HepG2 (cell line): ENCODE measurements around the gene GPS1. TPM values are rescaled to one million over a fixed set of nuclear protein-coding genes. Genes with fewer than 3 reads are reported as not detected.

Source experiments
- CBFB ChIP-seq: sonication (generic); formaldehyde crosslinking; IDR thresholded peaks from 2 replicates; pipeline ENCODE4 v1.4.0; 2020; ENCODE audit warnings: missing genetic modification reagents
- ETS1 ChIP-seq: sonication (generic); formaldehyde crosslinking; IDR thresholded peaks from 2 replicates; pipeline ENCODE4 v1.4.0; 2020; ENCODE audit warnings: missing genetic modification reagents
- FOSL2 ChIP-seq: sonication (generic); formaldehyde crosslinking; IDR thresholded peaks from 2 replicates; pipeline ENCODE4 v1.4.0; 2020; ENCODE audit warnings: missing genetic modification reagents
- HMG20B ChIP-seq: conservative IDR thresholded peaks from 2 replicates; pipeline ENCODE4 v1.6.1; 2016; ENCODE audit warnings: missing genetic modification reagents, missing compliant biosample characterization
- ISL2 ChIP-seq: sonication (generic); formaldehyde crosslinking; IDR thresholded peaks from 2 replicates; pipeline ENCODE4 v1.5.0; 2020; ENCODE audit warnings: missing genetic modification reagents
- KMT2B ChIP-seq: IDR thresholded peaks from 2 replicates; pipeline ENCODE4 v1.6.1; 2016; ENCODE audit warnings: missing genetic modification reagents, missing compliant biosample characterization
- MBD4 ChIP-seq: IDR thresholded peaks from 2 replicates; pipeline ENCODE4 v1.6.1; 2012; ENCODE audit warnings: low read length, inconsistent platforms, borderline replicate concordance
- MXI1 ChIP-seq: IDR thresholded peaks from 3 replicates; pipeline ENCODE4 v1.6.1; 2012; ENCODE audit warnings: low read depth, low read length, inconsistent platforms, borderline replicate concordance
- NFYB ChIP-seq: sonication (generic); formaldehyde crosslinking; IDR thresholded peaks from 2 replicates; pipeline ENCODE4 v1.4.0; 2020; ENCODE audit warnings: missing genetic modification reagents
- SNAPC4 ChIP-seq: sonication (generic); formaldehyde crosslinking; IDR thresholded peaks from 2 replicates; pipeline ENCODE4 v1.4.0; 2020; ENCODE audit warnings: mild to moderate bottlenecking, missing genetic modification reagents
- TMF1 ChIP-seq: sonication (generic); formaldehyde crosslinking; IDR thresholded peaks from 2 replicates; pipeline ENCODE4 v1.8.1; 2022; ENCODE audit warnings: low read depth, missing genetic modification reagents
- ZC3H4 ChIP-seq: sonication (generic); formaldehyde crosslinking; IDR thresholded peaks from 2 replicates; pipeline ENCODE4 v1.4.0; 2020; ENCODE audit warnings: missing genetic modification reagents, borderline replicate concordance
- ZNF496 ChIP-seq: sonication (generic); formaldehyde crosslinking; IDR thresholded peaks from 2 replicates; pipeline ENCODE4 v1.8.1; 2023; ENCODE audit warnings: mild to moderate bottlenecking, moderate library complexity, missing genetic modification reagents; ENCODE audit not compliant: insufficient replicate concordance
- ZNF660 ChIP-seq: sonication (generic); formaldehyde crosslinking; IDR thresholded peaks from 2 replicates; pipeline ENCODE4 v1.5.1; 2020; ENCODE audit warnings: mild to moderate bottlenecking, low read depth, missing genetic modification reagents, borderline replicate concordance
- polyA plus RNA-seq, 8 experiments: library from polyadenylated mRNA; depleted of rRNA in 3 of 8; stranded (reverse) in 7 of 8; unstranded in 1 of 8; fragments of >200 nt; fragmentation: Illumina TruSeq in 4 of 8; extraction: Trizol in 4 of 8; gene quantifications; 2 replicates each; pipeline versions ENCODE4 v1.2.1 to v1.2.3, GENCODE V29; 2011 to 2016; ENCODE audit warnings: low read depth in 4 of 8, missing spikeins in 1 of 8, mixed read lengths in 1 of 8; ENCODE audit not compliant: insufficient read depth in 1 of 8
- total RNA-seq, 5 experiments: library from RNA; depleted of rRNA; stranded (reverse); fragments of >200 nt; fragmentation: Illumina TruSeq; extraction: Trizol; gene quantifications; 2 replicates each; pipeline ENCODE4 v1.2.3, GENCODE V29; 2016; ENCODE audit warnings: low read depth in 1 of 5
- TF ChIP-seq, protein P1 (sequence below): sonication (generic); formaldehyde crosslinking; IDR thresholded peaks from 2 replicates; pipeline ENCODE4 v1.8.1; 2023; ENCODE audit warnings: mild to moderate bottlenecking, moderate library complexity, missing genetic modification reagents
- TF ChIP-seq, protein P2 (sequence below): sonication (generic); formaldehyde crosslinking; conservative IDR thresholded peaks from 2 replicates; pipeline ENCODE4 v1.5.0; 2020; ENCODE audit warnings: missing genetic modification reagents
- TF ChIP-seq, protein P3 (sequence below): sonication (generic); formaldehyde crosslinking; IDR thresholded peaks from 2 replicates; pipeline ENCODE4 v1.8.1; 2022; ENCODE audit warnings: mild to moderate bottlenecking, missing genetic modification reagents
- TF ChIP-seq, protein P4 (sequence below): sonication (generic); formaldehyde crosslinking; IDR thresholded peaks from 2 replicates; pipeline ENCODE4 v1.5.0; 2020; ENCODE audit warnings: mild to moderate bottlenecking, missing genetic modification reagents

GPS1 gene
- total and polyA plus RNA-seq, 2 of the 13 experiments (the other 11 are each of a cell fraction or from before 2014, with no cell fraction given), result 124 to 128 TPM

DNA sequence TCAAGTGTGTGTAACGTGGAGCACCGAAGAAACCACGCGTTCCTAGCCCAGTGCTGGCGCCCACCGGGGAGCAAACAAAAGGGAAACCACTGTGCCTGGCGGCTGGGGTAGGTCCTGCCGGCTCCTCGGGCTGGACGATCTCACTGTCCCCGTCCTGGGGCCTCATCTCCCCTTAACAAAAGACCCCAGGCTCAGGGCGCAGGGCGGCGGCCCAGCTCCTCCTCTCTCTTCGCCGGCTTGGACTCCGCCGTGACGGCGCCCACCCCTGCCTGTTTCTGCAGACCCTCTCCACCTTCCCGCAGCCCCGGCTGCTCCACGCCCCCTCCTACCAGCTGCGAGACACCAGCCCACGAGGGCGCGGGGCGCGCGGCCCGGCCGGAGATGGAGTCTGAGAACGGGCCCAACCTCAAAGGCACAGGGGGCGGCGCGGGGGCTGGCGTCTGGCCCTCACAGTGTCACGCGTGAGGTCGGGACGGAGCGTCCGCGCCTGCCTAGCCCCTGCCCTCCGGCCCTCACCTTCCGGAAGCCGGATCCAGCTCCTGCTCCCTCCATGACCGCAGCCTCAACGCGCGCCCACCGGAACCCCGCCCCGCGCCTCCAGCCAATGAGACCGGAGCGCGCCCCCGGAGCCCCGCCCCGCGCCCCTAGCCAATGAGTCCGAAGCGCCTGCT is 29.3 kb upstream of the GPS1 start, which contains the start of gene CENPX (continued):
- TF ChIP-seq TMF1 (CRISPR knock-in tag) (peak; percentile 95), CBFB (CRISPR knock-in tag) (peak; percentile 78; the same call in 1 of the 2 replicates), KMT2B (CRISPR knock-in tag) (peak; percentile 6; the same call in 1 of the 2 replicates), NFYB (CRISPR knock-in tag) (no peak), MXI1 (no peak), HMG20B (CRISPR knock-in tag) (no peak; the same call in 1 of the 2 replicates), SNAPC4 (CRISPR knock-in tag) (no peak), ZC3H4 (CRISPR knock-in tag) (no peak), ETS1 (0 out of 2 replicates have a peak, but pooled peaks have one; percentile 63), ZNF496 (CRISPR knock-in tag) (no peak), FOSL2 (CRISPR knock-in tag) (no peak), ZNF660 (0 out of 2 replicates have a peak, but pooled peaks have one; percentile 60), ISL2 (CRISPR knock-in tag) (peak; percentile 70), MBD4 (no peak)
- TF ChIP-seq, protein P1, sequence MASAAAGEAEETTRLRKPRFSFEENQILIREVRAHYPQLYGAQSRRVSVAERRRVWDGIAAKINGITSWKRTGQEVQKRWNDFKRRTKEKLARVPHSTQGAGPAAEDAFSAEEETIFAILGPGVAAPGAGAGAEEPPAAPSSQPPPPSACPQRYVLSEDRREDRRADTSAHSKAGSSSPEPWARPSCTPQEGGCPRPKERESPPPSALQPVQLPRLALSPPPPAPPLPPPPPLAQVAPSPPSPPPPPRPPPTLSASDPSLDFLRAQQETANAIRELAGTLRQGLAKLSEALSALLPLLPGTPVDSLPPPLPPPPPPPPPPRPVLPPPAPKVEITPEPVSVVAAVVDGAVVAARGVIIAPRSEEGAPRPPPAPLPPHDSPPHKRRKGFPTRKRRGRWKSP (CRISPR knock-in tag), result no peak
- TF ChIP-seq, protein P2, sequence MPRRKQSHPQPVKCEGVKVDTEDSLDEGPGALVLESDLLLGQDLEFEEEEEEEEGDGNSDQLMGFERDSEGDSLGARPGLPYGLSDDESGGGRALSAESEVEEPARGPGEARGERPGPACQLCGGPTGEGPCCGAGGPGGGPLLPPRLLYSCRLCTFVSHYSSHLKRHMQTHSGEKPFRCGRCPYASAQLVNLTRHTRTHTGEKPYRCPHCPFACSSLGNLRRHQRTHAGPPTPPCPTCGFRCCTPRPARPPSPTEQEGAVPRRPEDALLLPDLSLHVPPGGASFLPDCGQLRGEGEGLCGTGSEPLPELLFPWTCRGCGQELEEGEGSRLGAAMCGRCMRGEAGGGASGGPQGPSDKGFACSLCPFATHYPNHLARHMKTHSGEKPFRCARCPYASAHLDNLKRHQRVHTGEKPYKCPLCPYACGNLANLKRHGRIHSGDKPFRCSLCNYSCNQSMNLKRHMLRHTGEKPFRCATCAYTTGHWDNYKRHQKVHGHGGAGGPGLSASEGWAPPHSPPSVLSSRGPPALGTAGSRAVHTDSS (CRISPR knock-in tag), result no peak
- TF ChIP-seq, protein P3, sequence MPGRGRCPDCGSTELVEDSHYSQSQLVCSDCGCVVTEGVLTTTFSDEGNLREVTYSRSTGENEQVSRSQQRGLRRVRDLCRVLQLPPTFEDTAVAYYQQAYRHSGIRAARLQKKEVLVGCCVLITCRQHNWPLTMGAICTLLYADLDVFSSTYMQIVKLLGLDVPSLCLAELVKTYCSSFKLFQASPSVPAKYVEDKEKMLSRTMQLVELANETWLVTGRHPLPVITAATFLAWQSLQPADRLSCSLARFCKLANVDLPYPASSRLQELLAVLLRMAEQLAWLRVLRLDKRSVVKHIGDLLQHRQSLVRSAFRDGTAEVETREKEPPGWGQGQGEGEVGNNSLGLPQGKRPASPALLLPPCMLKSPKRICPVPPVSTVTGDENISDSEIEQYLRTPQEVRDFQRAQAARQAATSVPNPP (CRISPR knock-in tag), result no peak
- TF ChIP-seq, protein P4, sequence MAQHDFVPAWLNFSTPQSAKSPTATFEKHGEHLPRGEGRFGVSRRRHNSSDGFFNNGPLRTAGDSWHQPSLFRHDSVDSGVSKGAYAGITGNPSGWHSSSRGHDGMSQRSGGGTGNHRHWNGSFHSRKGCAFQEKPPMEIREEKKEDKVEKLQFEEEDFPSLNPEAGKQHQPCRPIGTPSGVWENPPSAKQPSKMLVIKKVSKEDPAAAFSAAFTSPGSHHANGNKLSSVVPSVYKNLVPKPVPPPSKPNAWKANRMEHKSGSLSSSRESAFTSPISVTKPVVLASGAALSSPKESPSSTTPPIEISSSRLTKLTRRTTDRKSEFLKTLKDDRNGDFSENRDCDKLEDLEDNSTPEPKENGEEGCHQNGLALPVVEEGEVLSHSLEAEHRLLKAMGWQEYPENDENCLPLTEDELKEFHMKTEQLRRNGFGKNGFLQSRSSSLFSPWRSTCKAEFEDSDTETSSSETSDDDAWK (CRISPR knock-in tag), result no peak
